ENCODE data around the gene TMEM272.

The TMEM272 gene, protein sequence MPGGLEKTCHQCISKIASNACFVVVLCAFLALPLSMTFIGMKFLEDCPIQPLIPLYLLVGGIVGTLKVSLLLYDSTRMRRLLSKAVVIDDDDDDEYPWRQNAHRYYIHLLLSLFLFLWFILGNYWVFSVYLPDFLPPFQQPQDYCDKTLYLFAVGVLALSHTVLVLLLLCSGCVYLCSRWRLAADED

DNA sequence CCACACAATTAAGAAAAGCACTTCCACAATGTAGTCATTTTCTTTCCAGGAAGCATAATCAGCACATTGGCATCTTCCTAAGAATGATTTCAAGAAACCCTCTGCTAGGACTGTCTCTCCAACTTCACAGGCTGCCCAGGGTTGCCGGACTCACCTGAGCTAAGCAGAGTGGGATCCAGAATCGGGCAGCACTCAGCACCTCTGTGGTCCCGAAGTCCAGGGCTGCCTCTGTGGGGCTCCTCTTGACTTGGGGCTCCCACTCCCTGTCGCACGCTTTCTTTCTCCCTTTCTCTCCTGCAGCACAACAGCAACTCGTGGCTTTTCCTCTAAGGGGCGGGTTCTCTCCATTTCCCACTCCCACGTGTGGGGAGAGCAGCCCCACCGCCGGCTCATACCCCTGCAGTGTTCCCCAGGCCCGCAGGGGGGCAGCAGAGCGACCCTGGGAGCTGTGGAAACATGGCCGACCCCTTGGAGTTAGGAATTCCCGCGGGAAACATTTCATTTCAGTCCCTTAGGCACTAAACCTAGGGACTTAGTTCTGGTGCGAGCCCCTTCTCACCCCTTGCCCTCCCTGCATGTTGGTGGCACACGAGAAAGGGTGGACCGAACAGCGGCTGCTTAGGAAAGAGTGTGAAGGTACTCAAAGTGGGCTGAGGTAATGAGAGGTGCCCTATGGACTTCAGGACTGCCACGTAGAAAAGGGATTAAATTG is at the start of gene TMEM272:
Gene TMEM272 (minus strand): TSS at position 316 of the 712 bp plus-strand sequence. CDS start 6,647 bp downstream, outside the sequence.
- peak in 1 of 2 donors; percentile 34 for DNase-seq (ENCODE audit: low read depth in 2 of 2)

DNA sequence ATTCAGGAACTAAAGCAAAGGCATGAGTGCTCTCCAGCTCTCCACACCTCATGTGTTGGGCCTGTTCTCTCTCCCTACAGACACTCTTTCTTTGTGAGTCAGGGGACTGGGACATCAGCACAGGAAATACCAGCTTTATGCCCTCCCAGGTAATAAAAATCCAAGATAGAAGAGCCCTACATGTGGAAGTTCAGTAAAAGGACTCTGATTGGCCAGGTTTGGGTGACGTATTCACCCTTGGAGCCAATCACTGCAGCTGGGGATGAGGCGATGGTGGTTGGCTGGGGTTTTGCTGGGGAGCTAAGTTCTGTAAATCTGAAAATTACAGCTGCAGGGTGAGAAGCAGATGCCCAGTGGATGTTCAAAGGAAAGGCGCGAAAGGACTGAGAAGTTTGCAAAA is 49.3 kb upstream of the TMEM272 start:
- no peak for DNase-seq (ENCODE audit: low read depth in 2 of 2)

DNA sequence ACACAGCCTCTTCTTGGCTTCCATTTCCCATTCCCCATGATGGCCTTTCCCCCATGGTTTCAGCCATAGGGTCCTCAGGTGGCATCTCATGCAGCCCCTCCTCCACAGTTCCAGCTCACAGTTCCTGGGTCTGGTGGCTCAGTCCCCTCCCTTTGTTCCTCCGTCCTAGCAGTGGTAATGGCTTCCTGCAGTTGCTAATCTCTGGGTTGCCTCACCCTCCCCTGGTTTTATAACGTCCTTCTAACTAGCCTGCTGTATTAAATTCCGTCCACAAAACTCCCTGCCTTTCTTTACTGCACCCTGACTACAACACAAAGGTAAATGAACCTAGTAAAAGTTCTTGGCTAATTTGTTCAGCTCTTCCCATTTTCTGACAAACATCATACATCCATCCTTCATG is 47.7 kb upstream of the TMEM272 start:
- DNase-seq (ENCODE audit: low read depth in 2 of 2), result no peak

DNA sequence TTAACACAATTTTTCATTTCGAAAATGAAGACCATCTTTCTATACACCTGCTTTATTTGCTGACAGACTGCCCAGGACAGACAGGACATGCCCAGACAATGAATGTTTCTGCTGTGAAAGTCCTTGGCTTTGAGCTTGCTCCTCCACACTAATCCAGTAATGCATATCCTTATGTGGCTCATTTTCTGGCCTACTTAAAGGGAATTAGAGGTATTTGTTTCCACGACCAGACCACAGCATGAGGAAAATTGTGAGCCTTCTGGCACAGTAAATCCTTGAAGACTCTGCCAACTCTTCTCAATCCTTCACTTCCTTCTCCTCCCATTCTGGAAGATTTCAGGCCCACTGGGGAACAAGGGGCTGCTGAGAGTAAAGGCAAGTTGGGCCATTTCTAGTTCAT is 42.5 kb upstream of the TMEM272 start:
- no peak for DNase-seq (ENCODE audit: low read depth in 2 of 2)

DNA sequence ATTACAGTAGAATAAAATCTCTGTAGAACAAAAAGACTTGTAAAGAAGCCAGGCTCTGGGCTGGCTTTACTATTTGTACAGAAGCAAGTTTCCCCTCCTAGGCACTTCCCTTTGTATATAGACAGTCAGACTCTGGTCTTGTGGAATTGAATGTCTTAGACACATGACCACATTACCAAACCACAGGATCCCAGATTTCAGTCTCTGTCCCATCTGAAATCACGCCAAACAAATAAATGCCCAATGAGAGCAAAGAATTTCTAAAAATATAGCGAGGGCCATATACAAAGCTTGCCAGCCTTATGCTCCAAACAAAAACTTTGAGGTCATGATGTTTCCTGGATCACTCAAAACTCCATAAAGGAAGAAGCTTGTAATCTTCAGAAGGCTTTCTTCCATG is 40.7 kb upstream of the TMEM272 start:
- no peak for DNase-seq (ENCODE audit: low read depth in 2 of 2)

DNA sequence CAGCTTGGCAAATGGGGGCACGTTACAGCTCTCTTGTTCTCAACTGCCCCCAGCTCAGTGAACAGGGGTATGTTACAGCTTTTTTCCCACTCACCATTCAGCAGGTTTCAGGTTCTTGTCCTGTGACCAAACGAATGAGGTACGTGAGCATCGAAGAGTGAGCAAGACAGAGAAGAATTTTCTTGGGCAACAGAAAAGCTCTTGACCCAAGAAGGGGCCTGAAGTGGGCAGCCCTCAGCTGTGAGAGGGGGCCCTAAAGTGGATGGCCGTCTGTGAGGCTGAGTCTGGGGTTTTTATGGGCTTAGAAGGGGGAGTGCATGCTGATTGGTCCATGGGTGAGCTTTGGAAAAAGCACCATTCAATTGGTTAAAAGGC is 38.2 kb upstream of the TMEM272 start:
- DNase-seq (ENCODE audit: low read depth in 2 of 2), result no peak

DNA sequence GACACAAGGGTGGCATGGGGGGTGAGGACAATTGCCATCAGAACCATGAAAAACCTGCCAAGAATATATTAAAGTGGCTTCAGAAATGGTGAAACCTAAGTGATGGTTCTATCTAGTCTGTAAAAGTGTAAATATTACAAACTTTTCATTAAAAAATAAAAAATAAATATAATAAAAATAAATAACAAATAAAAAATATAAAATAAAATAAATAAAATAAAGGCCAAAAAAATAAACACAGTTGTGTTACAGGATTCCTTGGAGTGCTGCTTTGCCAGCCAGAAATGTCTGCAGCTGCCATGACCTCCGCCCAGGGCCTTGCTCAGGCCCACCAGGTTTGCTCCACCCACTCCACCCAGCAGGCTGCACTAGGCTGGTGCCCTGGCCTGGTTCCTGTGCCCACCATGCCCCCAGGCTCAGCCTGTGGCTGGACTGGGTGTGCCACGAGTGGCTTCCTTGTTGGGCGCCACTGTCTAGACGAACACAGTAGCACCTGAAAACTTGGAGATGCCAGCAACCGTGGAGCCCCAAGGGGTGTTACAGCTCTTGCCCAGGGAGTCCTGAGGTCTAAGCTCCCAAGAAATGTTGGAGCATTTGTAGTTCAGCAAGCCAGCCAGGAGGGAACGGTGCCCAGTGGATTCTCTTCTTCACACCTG is 37.7 kb upstream of the TMEM272 start:
- DNase-seq (ENCODE audit: low read depth in 2 of 2), result no peak

DNA sequence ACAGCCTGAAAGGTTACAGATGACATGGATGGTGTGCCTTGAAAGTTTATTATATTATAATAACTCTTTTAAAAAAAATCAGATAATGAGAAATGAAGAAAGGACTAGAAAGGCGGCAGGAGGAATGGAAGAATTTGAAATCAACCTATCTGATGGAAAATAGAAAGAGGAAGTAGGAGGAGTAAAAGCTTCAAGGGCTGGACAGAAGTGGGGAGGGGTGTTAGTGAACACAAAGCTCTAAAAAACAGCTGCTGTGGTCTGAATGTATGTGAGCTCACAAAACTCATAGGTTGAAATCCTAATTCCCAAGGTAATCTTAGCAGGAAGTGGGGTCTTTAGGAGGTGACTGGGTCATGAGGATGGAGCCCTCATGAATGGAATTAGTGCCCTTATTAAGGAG is 36.3 kb upstream of the TMEM272 start:
- no peak for DNase-seq (ENCODE audit: low read depth in 2 of 2)

DNA sequence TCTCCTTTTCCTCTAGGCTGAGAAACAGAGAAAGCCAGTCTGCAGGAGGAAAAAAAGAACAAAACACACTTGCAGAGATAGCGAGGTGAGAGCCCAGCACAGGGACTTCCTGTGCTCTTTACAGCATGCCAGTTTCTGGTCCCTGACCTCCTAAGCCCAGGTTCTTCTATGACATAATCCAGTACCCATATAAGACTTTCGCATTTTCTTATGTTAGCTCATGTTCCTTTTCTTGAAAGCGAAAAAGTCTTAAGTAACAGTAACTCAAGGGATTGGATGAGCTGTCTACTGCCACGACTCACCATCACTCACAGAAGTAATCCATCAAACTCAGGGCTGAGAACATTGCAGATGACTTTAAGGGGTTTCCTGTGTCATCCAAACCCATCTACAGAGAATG is 34.2 kb upstream of the TMEM272 start:
- DNase-seq (ENCODE audit: low read depth in 2 of 2), result no peak

DNA sequence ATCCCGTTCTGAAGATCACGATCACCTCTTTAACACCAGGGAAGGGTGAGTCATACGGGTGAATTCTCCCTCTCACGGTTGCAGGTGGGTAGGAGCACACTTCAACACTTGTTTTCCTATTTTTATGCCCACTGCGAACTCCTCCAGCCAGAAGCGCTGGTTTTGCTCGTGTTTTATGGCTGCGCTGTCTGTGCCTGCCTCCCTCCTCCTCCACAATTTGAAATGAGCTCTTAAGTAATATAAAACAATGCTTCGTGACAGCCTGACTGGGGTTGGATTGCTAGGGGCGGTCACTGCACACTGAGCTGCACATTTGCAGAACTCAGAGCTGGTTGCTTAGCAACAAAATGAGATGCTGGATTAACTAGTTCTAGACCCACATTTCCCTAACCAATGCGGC is 29.7 kb upstream of the TMEM272 start:
- DNase-seq (ENCODE audit: low read depth in 2 of 2), result no peak

DNA sequence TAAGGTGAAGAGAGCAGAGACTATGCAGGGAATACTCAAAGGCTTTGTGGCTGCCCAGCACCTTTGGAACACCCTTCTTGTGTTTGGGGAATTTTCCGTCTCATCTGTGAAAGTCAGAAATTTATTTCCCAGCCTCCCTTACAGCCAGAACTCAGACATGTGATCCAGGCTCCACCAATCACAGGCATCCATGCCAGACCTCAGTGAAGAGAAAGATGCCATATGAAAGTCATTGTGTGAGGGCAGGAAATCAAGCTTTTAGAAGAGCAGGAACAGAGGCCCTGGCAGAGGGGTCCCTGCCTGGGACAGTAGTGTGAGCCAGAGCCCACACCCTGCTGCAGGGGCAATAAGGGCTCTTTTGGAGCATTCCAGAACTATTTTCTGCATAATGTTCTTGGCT is 28.9 kb upstream of the TMEM272 start:
- no peak for DNase-seq (ENCODE audit: low read depth in 2 of 2)

DNA sequence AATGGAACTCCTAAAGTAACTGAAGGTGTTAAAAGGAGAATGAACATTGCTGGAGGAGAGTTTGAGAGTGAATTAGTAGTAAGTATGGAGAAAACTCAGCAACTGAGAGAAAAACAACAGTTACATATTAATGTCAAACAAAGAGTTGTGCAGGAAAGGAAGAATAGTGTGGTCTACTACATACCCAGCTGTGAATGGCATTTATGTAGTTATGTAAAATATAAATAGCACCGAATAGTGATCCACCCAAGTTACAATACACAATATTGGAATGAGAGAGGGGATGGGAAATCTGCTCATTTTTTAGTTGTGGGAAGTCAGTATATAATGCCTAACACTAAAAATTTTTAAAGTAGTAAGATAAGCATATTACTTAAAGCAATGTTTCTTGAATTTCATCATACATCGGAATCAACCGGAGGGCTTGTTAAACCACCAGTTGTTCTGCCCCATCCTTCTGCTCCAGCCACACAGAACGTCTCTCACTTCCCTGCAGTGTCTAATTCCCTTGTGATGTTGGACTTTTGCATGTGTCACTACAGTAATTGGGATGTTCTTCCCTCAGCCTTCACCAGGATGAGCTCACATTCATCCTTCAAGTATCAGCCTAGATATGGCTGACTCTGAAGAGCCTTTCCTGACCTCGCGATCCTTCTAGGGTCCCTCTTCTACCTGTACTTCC is 28.3 kb upstream of the TMEM272 start:
- no peak for DNase-seq (ENCODE audit: low read depth in 2 of 2)

DNA sequence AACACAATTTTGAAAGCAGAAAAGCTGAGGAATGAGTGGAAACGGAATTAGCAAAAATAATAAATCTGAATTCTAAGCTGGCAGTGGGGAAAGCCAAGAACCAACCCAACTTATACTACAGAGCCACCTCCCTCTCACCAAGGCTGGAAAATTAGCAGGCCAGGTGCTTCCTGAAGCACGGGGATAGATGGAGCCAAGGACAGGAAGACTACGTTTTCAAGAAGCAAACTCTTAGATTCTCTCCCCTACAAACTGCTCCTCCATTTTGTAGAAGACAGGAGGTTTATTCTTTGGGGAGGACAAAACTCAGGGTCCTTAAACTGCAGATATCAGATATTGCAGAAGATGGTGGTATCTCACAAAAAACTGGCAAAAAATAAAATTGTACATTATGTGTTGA is 25.6 kb upstream of the TMEM272 start:
- DNase-seq (ENCODE audit: low read depth in 2 of 2), result no peak

DNA sequence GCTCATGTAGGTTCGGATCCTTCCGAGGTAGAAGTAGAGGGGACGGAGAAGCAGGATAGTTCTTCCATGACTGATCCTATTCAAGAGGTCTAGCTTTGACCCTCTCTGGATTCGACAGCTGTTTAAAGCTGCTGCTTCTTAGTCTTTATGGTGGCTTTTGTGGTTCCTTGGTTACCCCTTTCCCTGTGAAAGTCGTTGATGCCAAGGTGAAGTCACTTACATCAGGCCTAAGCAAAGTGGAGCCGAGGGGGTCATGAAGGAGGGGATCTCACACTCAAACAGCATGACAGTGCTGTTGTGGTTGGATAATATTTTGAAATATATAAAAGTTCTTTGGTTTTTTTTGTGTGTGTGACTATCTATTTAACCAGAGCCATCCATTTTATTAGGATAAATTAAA is 24.9 kb upstream of the TMEM272 start:
- no peak for DNase-seq (ENCODE audit: low read depth in 2 of 2)

DNA sequence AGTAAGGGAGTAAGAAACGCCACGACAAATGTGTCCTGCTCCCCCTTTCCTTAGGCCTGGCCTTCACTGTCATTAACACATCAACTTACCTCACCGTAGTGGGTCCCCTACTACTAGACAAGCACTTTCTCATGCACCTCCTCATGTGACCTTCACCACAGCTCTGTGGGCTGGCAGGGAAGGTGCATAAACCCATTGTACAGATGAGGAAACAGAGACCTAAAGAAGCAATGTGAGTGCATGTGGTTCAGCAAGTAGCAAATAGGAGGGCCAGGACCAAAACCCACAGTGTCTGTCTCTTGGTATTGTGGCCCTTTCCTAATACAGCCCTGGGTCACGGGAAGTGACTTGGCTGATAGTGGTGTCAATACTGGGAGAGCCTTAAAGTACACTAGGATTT is 22.1 kb upstream of the TMEM272 start:
- DNase-seq (ENCODE audit: low read depth in 2 of 2), result no peak

DNA sequence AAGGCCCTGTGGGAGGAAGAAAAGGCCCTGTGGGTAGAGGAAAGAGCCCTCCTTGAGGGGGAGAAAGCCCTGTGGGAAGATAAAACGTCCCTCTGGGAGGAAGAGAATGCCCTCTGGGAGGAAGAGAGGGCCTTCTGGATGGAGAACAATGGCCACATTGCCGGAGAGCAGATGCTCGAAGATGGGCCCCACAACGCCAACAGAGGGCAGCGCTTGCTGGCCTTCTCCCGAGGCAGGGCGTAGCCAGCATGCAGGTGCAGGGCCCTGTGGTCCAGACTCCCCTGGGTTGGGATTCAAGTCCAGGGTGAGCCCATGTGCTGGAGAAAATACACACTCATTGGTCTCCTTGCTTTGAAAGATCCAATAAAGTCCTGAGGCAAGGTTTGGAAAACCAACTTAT is 20.9 kb upstream of the TMEM272 start:
- DNase-seq (ENCODE audit: low read depth in 2 of 2), result no peak

DNA sequence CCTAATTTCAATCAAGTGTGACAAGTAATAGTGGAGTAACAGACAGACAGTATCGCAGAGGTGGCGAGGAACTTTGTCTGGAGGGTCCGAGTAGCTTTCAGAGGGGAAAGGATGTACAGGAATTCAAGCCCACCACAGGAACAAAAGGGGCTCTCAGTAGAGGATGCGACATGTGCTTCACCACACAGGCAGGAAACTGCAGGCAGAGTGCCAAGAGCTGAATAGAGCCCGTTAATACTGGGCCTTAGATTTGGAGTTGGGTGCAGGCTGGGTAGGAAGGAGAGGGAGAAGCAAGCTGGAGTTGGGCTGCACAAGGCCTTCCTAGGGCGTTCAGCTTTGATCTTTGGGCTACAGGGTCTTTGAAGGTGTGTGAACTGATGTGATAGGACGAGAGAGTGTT is 18.0 kb upstream of the TMEM272 start:
- no peak for DNase-seq (ENCODE audit: low read depth in 2 of 2)

DNA sequence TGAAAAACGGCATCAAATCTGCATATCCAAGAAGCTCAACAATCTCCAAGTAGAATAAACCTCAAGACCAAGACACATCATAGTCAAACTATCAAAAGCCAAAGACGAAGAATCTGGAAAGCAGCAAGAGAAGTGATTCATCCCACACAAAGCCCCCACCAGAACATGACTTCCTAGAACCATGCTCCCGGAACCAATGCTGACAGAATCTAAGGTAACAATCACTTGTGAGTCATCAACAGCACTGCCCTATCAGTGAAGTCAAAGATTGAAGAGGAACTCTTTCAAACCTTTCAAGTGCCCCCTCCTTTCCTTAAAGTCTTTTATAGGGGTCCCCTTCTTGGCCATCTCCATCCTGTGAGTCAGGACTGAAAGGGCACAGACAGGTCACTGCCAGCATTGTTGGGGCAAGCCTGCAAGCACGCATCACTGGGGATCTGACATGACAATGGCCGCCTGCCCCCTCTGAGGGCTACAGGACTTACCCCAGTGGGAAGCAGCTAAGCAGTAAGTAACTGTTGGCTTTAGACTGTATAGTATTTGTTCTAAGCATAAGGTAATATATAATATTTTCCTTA is 16.8 kb upstream of the TMEM272 start, which contains the start of gene CCDC70:
Gene CCDC70 (plus strand): TSS at position 247 of the 578 bp plus-strand sequence. CDS start 3,443 bp downstream, outside the sequence.
- peak; percentile 11 to 22 for DNase-seq (ENCODE audit: low read depth in 2 of 2)

DNA sequence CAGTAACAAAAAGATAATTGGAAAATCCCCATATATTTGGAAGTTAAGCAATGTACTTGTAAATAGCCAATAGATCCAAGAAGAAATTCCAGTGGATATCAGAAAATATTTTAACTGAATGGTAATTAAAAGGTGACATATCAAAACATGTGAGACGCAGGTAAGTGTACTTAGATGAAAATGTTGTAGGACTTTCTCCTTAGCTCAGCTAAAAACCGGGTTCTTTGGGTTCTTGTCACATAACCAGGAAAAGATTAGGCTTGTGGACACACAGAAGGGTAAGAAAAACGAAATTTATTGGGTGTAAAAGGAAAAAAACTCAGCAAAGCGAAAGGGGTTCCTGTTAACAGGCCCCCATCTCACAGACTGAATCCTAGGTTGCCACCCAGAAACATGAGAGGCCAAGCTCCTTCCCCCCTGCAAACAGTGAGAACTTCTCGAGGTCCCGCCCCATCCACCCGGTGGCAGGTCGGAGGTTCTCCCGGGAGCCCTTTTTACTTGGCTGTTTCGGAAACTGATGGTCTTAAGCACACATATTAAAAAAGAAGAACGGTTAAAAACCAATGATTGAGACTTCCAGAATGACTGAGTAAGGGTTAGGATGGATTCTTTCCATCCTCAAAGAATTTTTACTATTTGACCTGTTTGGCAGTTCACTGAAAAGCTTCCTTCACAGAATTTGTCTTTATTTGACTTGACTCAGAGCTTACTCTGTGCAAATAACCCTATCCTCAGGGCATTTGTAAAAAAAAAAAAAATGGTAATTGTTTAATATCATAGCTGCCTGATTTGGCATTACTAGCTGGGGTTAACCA is 13.7 kb upstream of the TMEM272 start:
- no peak for DNase-seq (ENCODE audit: low read depth in 2 of 2)

DNA sequence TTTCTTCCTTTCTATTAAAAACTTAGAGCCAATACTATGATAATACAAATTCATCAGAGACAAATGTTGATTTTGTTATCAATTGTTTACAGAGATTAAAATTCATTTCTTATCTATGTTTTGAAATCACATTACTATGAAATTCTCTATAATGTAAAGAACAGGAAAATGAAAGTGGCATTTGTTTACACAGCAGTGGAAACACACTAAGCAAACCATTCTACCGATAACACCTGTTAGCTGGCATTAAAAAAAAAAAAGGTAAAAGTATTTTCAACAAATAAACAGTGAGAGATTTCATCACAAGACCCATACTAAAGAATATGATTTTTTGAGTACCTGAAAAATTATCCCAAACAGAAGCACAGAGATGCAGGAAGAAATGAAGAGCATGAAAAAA is 12.0 kb upstream of the TMEM272 start:
- no peak for DNase-seq (ENCODE audit: low read depth in 2 of 2)

DNA sequence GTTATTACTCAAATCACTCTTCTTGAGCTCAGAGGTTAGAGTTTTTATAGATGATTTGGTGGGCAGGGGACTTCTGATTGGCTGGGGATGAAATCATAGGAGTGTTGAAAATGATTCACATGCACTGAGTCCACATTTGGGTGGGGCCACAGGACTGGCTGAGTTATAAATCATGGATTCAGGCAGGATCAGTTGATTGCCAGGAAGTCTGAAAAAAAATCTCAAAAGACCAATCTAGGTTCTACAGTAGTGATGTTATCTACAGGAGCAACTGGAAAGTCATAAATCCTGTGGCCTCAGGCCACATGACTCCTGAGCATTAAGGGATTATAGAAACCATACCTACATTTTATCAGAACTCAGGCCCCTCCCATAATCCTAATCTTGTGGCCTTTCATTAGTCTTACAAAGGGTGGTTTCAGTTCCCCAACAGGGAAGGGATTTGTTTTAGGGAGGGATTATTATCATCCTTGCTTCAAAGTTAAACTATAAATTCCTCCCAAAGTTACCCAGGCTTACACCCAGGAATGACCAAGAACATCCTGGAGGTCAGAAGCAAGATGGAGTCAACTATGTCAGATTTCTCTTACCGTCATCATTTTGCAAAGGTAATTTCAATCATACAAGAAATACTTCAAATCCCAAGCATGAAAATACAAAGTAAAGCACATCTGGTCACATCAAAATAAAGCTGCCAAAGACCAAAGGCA is 11.2 kb upstream of the TMEM272 start:
- no peak for DNase-seq (ENCODE audit: low read depth in 2 of 2)
